ENCODE results near the gene MED13.

The MED13 gene

GRCh38 chr17:62052765-62053338, 12.2 kb downstream of the MED13 start:
- peaks cover 12% of the 10 kb centered on the region for H3K4me1 ChIP-seq (ENCODE audit: low read depth, poor library complexity, severe bottlenecking)
- no peak overlapping the region for H3K4me2 ChIP-seq
- H3K79me2 ChIP-seq (ENCODE audit: insufficient read depth, low read depth): peaks cover 92% of the 10 kb centered on the region
- TF ChIP-seq, protein P1, sequence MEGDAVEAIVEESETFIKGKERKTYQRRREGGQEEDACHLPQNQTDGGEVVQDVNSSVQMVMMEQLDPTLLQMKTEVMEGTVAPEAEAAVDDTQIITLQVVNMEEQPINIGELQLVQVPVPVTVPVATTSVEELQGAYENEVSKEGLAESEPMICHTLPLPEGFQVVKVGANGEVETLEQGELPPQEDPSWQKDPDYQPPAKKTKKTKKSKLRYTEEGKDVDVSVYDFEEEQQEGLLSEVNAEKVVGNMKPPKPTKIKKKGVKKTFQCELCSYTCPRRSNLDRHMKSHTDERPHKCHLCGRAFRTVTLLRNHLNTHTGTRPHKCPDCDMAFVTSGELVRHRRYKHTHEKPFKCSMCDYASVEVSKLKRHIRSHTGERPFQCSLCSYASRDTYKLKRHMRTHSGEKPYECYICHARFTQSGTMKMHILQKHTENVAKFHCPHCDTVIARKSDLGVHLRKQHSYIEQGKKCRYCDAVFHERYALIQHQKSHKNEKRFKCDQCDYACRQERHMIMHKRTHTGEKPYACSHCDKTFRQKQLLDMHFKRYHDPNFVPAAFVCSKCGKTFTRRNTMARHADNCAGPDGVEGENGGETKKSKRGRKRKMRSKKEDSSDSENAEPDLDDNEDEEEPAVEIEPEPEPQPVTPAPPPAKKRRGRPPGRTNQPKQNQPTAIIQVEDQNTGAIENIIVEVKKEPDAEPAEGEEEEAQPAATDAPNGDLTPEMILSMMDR (conservative IDR thresholded peaks at IDR 0.05; ENCODE audit: low read depth, low read length): no peak
- no peak overlapping the region for H2AFZ ChIP-seq (ENCODE audit: low read depth)
- H3K36me3 ChIP-seq (ENCODE audit: insufficient read depth): peaks cover 16% of the 10 kb centered on the region; the same call in 1 of the 2 replicates
- H3K27ac ChIP-seq: no peak overlapping the region
- H4K20me1 ChIP-seq (ENCODE audit: insufficient read depth): peaks cover 12% of the 10 kb centered on the region
- no peaks in the 10 kb centered on the region for H3K27me3 ChIP-seq (ENCODE audit: insufficient read depth, low read depth)
- H3K9ac ChIP-seq: no peak overlapping the region
- no peak overlapping the region for H3K4me3 ChIP-seq (IDR thresholded peaks at IDR 0.05; ENCODE audit: insufficient read depth, low read depth, low read length)

DNA sequence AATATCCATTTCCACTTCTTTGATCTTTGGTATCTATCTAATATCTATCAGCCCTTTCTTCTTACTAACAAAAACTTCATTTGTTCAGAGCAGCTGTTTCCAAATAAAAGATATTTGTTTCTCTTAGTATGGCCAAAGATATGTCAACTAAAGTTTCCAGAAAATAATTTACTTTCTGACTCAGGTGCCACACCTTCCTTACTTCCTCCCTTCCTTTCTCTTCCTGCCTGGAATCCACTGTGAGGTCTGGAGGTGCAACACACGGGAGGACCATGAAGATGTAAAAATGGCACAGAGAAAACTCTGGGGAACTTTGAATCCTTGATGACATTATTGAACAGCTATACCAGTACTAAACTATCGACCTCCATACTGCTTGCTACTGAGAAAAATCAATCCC, 14.0 kb downstream of the MED13 start:
- no peak overlapping the region for H2AFZ ChIP-seq (ENCODE audit: low read depth)

GRCh38 chr17:62049299-62049698, 15.8 kb downstream of the MED13 start:
- Histone ChIP-seq H3K4me1 (ENCODE audit: low read depth, poor library complexity, severe bottlenecking) (peaks cover 39% of the 10 kb centered on the region), H3K9ac (no peak overlapping the region), H3K4me2 (no peak overlapping the region), H4K20me1 (ENCODE audit: insufficient read depth) (peaks cover 25% of the 10 kb centered on the region), H3K4me3 (IDR thresholded peaks at IDR 0.05; ENCODE audit: insufficient read depth, low read depth, low read length) (no peak overlapping the region), H3K36me3 (ENCODE audit: insufficient read depth) (peaks cover 9% of the 10 kb centered on the region), H3K79me2 (ENCODE audit: insufficient read depth, low read depth) (peaks cover 90% of the 10 kb centered on the region), H3K27ac (no peak overlapping the region), H3K27me3 (ENCODE audit: insufficient read depth, low read depth) (no peaks in the 10 kb centered on the region), H2AFZ (ENCODE audit: low read depth) (no peak overlapping the region)
- TF ChIP-seq, protein P1 (conservative IDR thresholded peaks at IDR 0.05; ENCODE audit: low read depth, low read length): no peak

More for the DNA sequence above, 14.0 kb downstream of the MED13 start:
- H3K4me1 ChIP-seq (ENCODE audit: low read depth, poor library complexity, severe bottlenecking): peaks cover 22% of the 10 kb centered on the region
- H4K20me1 ChIP-seq (ENCODE audit: insufficient read depth): peaks cover 15% of the 10 kb centered on the region
- no peak overlapping the region for H3K4me3 ChIP-seq (IDR thresholded peaks at IDR 0.05; ENCODE audit: insufficient read depth, low read depth, low read length)
- TF ChIP-seq, protein P1 (conservative IDR thresholded peaks at IDR 0.05; ENCODE audit: low read depth, low read length): no peak
- H3K9ac ChIP-seq: no peak overlapping the region
- no peaks in the 10 kb centered on the region for H3K27me3 ChIP-seq (ENCODE audit: insufficient read depth, low read depth)
- H3K79me2 ChIP-seq (ENCODE audit: insufficient read depth, low read depth): peaks cover 90% of the 10 kb centered on the region
- no peak overlapping the region for H3K27ac ChIP-seq
- H3K4me2 ChIP-seq: no peak overlapping the region
- H3K36me3 ChIP-seq (ENCODE audit: insufficient read depth): peaks cover 9% of the 10 kb centered on the region; the same call in 1 of the 2 replicates

DNA sequence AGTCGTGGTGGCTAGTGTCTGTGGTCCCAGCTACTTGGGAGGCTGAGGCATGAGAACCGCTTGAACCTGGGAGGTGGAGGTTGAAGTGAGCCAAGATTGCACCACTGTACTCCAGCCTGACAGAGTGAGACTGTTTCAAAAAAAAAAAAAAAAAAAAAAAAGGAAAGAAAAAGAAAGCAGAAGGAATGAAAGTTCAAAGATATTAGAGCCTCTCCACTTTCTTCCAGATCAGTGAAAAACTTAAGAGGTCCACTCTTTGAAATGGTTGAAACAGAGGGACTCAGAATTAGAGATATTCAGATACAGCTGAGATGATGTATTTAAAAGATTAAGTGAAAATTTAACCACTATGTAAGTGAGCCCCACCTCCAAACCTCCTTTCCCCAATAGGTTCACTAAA, 16.8 kb downstream of the MED13 start:
- peaks cover 41% of the 10 kb centered on the region for H3K4me1 ChIP-seq (ENCODE audit: low read depth, poor library complexity, severe bottlenecking)
- no peaks in the 10 kb centered on the region for H3K27me3 ChIP-seq (ENCODE audit: insufficient read depth, low read depth)
- no peak overlapping the region for H3K4me2 ChIP-seq
- no peak overlapping the region for H3K4me3 ChIP-seq (IDR thresholded peaks at IDR 0.05; ENCODE audit: insufficient read depth, low read depth, low read length)
- H3K9ac ChIP-seq: no peak overlapping the region
- H3K36me3 ChIP-seq (ENCODE audit: insufficient read depth): peaks cover 9% of the 10 kb centered on the region
- peaks cover 25% of the 10 kb centered on the region for H4K20me1 ChIP-seq (ENCODE audit: insufficient read depth)
- TF ChIP-seq, protein P1 (conservative IDR thresholded peaks at IDR 0.05; ENCODE audit: low read depth, low read length): no peak
- H3K79me2 ChIP-seq (ENCODE audit: insufficient read depth, low read depth): peaks cover 92% of the 10 kb centered on the region
- no peak overlapping the region for H2AFZ ChIP-seq (ENCODE audit: low read depth)
- H3K27ac ChIP-seq: no peak overlapping the region

Data from KMS-11 (cell line).